GM12891 (cell line): ENCODE data around the gene OR8G1.
"Not testable (repeated sequence)": the region's sequence is repeated elsewhere in the genome, so short reads cannot be mapped to it uniquely, and the experiment has no call there.

Experiments
- DNase-seq: peaks from one replicate; pipeline ENCODE4 v3.0.0; 2011; ENCODE audit warnings: low spot score; ENCODE audit not compliant: insufficient read length
- FAIRE-seq: peaks from 2 replicates; lab custom pipeline; 2011; peaks lifted over from hg19 to GRCh38; lab: Jason Lieb, UNC
- PAX5 ChIP-seq: IDR thresholded peaks from 2 replicates; pipeline ENCODE4 v1.6.1; 2011; ENCODE audit warnings: low read length, moderate library complexity, mild to moderate bottlenecking; ENCODE audit not compliant: insufficient read depth, severe bottlenecking
- POLR2A ChIP-seq: IDR thresholded peaks from 2 replicates; pipeline ENCODE4 v1.6.1; 2011; ENCODE audit warnings: low read depth, low read length, control low read depth
- POLR2AphosphoS5 ChIP-seq: IDR thresholded peaks from 2 replicates; pipeline ENCODE4 v1.6.1; 2011; ENCODE audit warnings: low read depth, low read length, control low read depth
- POU2F2 ChIP-seq: IDR thresholded peaks from 2 replicates; pipeline ENCODE4 v1.6.1; 2011; ENCODE audit warnings: low read depth, mild to moderate bottlenecking, control low read depth, low read length, moderate library complexity
- SPI1 ChIP-seq: IDR thresholded peaks from 2 replicates; pipeline ENCODE4 v1.6.1; 2011; ENCODE audit warnings: low read depth, low read length, control low read depth
- TAF1 ChIP-seq: IDR thresholded peaks from 2 replicates; pipeline ENCODE4 v1.6.1; 2011; ENCODE audit warnings: low read depth, low read length, control low read depth

The OR8G1 gene

GRCh38 chr11:124233376-124233775 lies 7.5 kb upstream of the OR8G1 start:
- FAIRE-seq (no peak), DNase-seq (no peak)
- no peak for TF ChIP-seq POLR2A
- no peak for TF ChIP-seq POU2F2
- TF ChIP-seq PAX5 = no peak
- no peak for TF ChIP-seq POLR2AphosphoS5
- TF ChIP-seq TAF1 = no peak

DNA sequence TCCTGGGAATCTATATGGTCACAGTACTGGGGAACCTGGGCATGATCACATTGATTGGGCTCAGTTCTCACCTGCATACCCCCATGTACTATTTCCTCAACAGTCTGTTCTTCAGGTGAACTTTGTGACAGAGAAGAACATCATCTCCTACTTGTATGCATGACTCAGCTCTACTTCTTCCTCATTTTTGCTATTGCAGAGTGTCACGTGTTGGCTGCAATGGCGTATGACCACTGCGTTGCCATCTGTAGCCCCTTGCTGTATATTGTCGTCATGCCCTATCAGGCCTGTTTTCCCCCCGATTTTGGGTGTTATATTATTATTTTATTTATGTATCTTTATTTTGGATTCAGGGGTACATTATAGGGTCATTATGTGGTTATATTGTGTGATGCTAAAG lies 2.4 kb upstream of the OR8G1 start:
- TF ChIP-seq POU2F2 (no peak), POLR2A (no peak), POLR2AphosphoS5 (no peak), TAF1 (no peak), SPI1 (no peak), PAX5 (no peak)
- FAIRE-seq (no peak), DNase-seq (no peak)

DNA sequence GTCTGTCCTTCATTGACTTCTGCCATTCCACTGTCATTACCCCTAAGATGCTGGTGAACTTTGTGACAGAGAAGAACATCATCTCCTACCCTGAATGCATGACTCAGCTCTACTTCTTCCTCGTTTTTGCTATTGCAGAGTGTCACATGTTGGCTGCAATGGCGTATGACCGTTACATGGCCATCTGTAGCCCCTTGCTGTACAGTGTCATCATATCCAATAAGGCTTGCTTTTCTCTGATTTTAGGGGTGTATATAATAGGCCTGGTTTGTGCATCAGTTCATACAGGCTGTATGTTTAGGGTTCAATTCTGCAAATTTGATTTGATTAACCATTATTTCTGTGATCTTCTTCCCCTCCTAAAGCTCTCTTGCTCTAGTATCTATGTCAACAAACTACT lies 9.0 kb downstream of the OR8G1 start:
- not testable (repeated sequence) for FAIRE-seq, DNase-seq

DNA sequence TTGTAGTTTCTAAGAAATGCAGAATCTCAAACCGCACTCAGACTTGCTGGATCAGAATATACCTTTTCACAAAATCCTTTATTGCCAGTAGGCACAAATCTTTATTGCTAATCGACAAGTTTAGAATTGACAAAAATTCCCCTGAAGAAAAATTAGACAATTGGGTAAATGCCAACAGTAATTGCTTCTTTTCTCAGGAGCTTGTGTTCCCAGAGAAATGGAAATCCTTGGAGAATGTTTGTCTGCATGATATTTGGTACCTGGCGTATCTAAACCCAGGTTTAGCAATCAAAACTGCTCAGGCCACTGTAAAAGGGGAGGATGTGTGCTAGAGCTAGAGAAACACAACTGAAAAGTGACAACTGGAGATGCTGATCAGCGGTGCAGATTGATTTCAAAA lies 15.2 kb downstream of the OR8G1 start, which contains the start of gene OR8G5:
Gene OR8G5, plus strand, starts transcription at position 301 of the 400 bp plus-strand sequence. CDS start 8,556 bp downstream, outside the sequence.
- FAIRE-seq = no peak
- TF ChIP-seq POLR2AphosphoS5 = no peak
- no peak for TF ChIP-seq SPI1
- no peak for TF ChIP-seq TAF1
- no peak for TF ChIP-seq POU2F2
- no peak for TF ChIP-seq POLR2A
- no peak for DNase-seq

DNA sequence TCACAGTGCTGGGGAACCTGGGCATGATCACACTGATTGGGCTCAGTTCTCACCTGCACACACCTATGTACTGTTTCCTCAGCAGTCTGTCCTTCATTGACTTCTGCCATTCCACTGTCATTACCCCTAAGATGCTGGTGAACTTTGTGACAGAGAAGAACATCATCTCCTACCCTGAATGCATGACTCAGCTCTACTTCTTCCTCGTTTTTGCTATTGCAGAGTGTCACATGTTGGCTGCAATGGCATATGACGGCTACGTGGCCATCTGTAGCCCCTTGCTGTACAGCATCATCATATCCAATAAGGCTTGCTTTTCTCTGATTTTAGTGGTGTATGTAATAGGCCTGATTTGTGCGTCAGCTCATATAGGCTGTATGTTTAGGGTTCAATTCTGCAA lies 24.1 kb downstream of the OR8G1 start:
- FAIRE-seq, DNase-seq: not testable (repeated sequence)

DNA sequence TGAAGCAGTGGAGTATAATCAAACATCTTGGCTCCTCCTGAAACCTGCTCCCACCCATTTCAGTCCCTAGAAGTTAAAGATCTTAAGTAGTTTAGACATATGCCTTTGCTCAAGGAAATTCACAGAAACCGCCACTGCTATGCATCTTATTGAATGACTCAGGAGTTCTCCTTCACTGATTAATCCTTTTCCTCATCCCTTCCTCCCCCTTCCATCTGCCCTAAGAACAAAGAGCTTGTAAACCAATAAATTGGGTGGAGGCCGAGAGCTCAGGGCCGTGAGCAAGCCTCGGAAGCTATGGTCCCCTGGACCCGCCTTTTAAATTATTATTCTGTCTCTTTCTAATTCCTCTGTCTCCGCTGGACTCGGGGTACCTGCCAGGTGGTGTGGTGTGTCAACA lies 30.0 kb downstream of the OR8G1 start:
- FAIRE-seq, DNase-seq: not testable (repeated sequence)

- FAIRE-seq (no peak), DNase-seq (no peak)
- TF ChIP-seq POU2F2 = no peak
- TF ChIP-seq POLR2A = no peak
- no peak for TF ChIP-seq SPI1
- no peak for TF ChIP-seq PAX5
- no peak for TF ChIP-seq TAF1
- TF ChIP-seq POLR2AphosphoS5 = no peak
Measured at GRCh38 chr11:124274000-124274399, 33.1 kb downstream of the OR8G1 start.

GRCh38 chr11:124276081-124276480 lies 35.2 kb downstream of the OR8G1 start:
- DNase-seq = no peak
- TF ChIP-seq POU2F2 = no peak
- TF ChIP-seq SPI1 = no peak
- FAIRE-seq = no peak

DNA sequence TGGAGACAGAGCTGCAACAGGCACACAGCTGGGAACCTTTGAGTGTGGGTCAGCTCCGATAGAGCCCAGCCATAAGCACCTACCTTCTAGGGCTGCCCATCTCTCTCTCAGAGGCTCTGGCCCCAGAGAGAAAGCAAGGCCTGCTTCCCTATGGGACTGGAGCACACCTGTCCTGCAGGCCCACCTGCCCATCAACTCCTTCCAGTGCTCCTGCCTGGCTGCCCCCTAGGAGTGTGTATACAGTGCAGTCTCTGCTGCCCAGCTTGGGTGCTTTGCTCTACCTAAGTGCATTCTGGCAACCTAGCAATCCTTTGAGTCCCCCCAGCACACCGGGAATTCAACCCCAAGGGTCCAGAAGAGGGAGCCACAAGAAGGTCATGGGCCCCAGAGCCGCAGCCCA lies 36.3 kb downstream of the OR8G1 start:
- TF ChIP-seq TAF1 (no peak), PAX5 (no peak), POU2F2 (no peak), POLR2AphosphoS5 (no peak), POLR2A (no peak), SPI1 (no peak)
- FAIRE-seq (no peak), DNase-seq (no peak)

GRCh38 chr11:124277804-124278203 lies 36.9 kb downstream of the OR8G1 start:
- no peak for FAIRE-seq
- no peak for TF ChIP-seq POU2F2
- no peak for TF ChIP-seq TAF1
- no peak for TF ChIP-seq POLR2A
- no peak for TF ChIP-seq POLR2AphosphoS5
- TF ChIP-seq SPI1 = no peak
- no peak for TF ChIP-seq PAX5
- no peak for DNase-seq

GRCh38 chr11:124278261-124278660 lies 37.4 kb downstream of the OR8G1 start:
- DNase-seq (no peak), FAIRE-seq (no peak)
- no peak for TF ChIP-seq SPI1
- TF ChIP-seq POLR2AphosphoS5 = no peak
- no peak for TF ChIP-seq POU2F2
- TF ChIP-seq TAF1 = no peak
- no peak for TF ChIP-seq POLR2A
- TF ChIP-seq PAX5 = no peak
